ENCODE data around the gene CLEC17A. TPM values are rescaled to one million over a fixed set of nuclear protein-coding genes. Genes with fewer than 3 reads are reported as not detected.
A peak's percentile ranks its signal among the peaks of the same experiment; 100 is the strongest.
"Not testable (repeated sequence)": the region's sequence is repeated elsewhere in the genome, so short reads cannot be mapped to it uniquely, and the experiment has no call there.

Gene CLEC17A
- total RNA-seq, 1 donor from 2014 or later, result 1.0 TPM

GRCh38 chr19:14559916-14560775 is 22.7 kb upstream of the CLEC17A start:
- DNase-seq, result peak; percentile 54

GRCh38 chr19:14560776-14561108 is 22.1 kb upstream of the CLEC17A start:
- DNase-seq, result no peak

GRCh38 chr19:14561249-14561648 is 21.6 kb upstream of the CLEC17A start:
- no peak for DNase-seq

GRCh38 chr19:14561847-14562351 is 21.0 kb upstream of the CLEC17A start:
- DNase-seq, result peak; percentile 80

GRCh38 chr19:14562660-14563589 is 20.0 kb upstream of the CLEC17A start:
- DNase-seq, result no peak

GRCh38 chr19:14563590-14563926 is 19.3 kb upstream of the CLEC17A start:
- no peak for DNase-seq

GRCh38 chr19:14563989-14564651 is 18.8 kb upstream of the CLEC17A start:
- DNase-seq, result peak; percentile 46

- not testable (repeated sequence) for DNase-seq
Observed at GRCh38 chr19:14564652-14565297, 18.1 kb upstream of the CLEC17A start.

- no peak for DNase-seq
Observed at GRCh38 chr19:14565298-14565679, 17.6 kb upstream of the CLEC17A start.

GRCh38 chr19:14565765-14566711 is 16.8 kb upstream of the CLEC17A start:
- no peak for DNase-seq

- no peak for DNase-seq
Observed at GRCh38 chr19:14566712-14567077, 16.2 kb upstream of the CLEC17A start.

GRCh38 chr19:14567079-14567478 is 15.8 kb upstream of the CLEC17A start:
- DNase-seq, result no peak

GRCh38 chr19:14570864-14571527 is 11.9 kb upstream of the CLEC17A start:
- DNase-seq, result no peak

GRCh38 chr19:14571695-14572490 is 11.0 kb upstream of the CLEC17A start, which contains the start of gene NDUFB7:
Gene NDUFB7, minus strand, starts transcription at chr19:14572066. Its CDS starts 66 bp downstream, at chr19:14572000.
- DNase-seq, result peak; percentile 96

GRCh38 chr19:14575428-14575980 is 7.4 kb upstream of the CLEC17A start:
- no peak for DNase-seq

GRCh38 chr19:14576363-14576762 is 6.5 kb upstream of the CLEC17A start:
- no peak for DNase-seq

- DNase-seq, result no peak
Observed at GRCh38 chr19:14577264-14577663, 5.6 kb upstream of the CLEC17A start.

GRCh38 chr19:14577885-14578427 is 4.9 kb upstream of the CLEC17A start:
- no peak for DNase-seq
